DOHH2 (cell line): ENCODE results near the gene GOLT1A.

ENCODE experiments used
- H3F3A ChIP-seq: fragments of 200-600 bp; sonication (generic), shearing (Covaris generic); 2 replicates; pipeline ENCODE4 v1.6.0; 2016; ENCODE audit warnings: antibody characterized with exemption, mild to moderate bottlenecking; ENCODE audit not compliant: control insufficient read depth, insufficient read depth
- H3K27ac ChIP-seq: fragments of 200-600 bp; sonication (generic); 2 replicates; pipeline ENCODE4 v1.5.1; 2014; ENCODE audit warnings: low read depth, mild to moderate bottlenecking, low read length, moderate library complexity
- H3K27me3 ChIP-seq: fragments of 200-600 bp; sonication (generic); 2 replicates; pipeline ENCODE4 v1.6.1; 2014; ENCODE audit warnings: mild to moderate bottlenecking, low read length, mixed read lengths; ENCODE audit not compliant: control insufficient read depth
- H3K36me3 ChIP-seq: fragments of 200-600 bp; sonication (generic); 2 replicates; pipeline ENCODE4 v1.6.1; 2014; ENCODE audit warnings: mild to moderate bottlenecking, low read length, moderate library complexity, mixed read lengths; ENCODE audit not compliant: control insufficient read depth
- H3K4me1 ChIP-seq: fragments of 200-600 bp; sonication (generic); 2 replicates; pipeline ENCODE4 v1.6.1; 2014; ENCODE audit warnings: mild to moderate bottlenecking, low read length, mixed read lengths; ENCODE audit not compliant: control insufficient read depth
- H3K4me2 ChIP-seq: fragments of 200-600 bp; sonication (generic); 2 replicates; pipeline ENCODE4 v1.6.0; 2014; ENCODE audit warnings: mild to moderate bottlenecking, low read length, moderate library complexity
- H3K4me3 ChIP-seq: fragments of 200-600 bp; sonication (generic); 2 replicates; pipeline ENCODE4 v1.5.1; 2014; ENCODE audit warnings: mild to moderate bottlenecking, low read length, mixed read lengths
- H3K79me2 ChIP-seq: fragments of 200-600 bp; sonication (generic); 2 replicates; pipeline ENCODE4 v1.6.1; 2014; ENCODE audit warnings: mild to moderate bottlenecking, low read length, mixed read lengths; ENCODE audit not compliant: control insufficient read depth
- H3K9me2 ChIP-seq: fragments of 200-600 bp; sonication (generic); replicated peaks from 2 replicates; pipeline ENCODE4 v1.6.1; 2014; ENCODE audit warnings: mild to moderate bottlenecking, low read length, mixed read lengths; ENCODE audit not compliant: control insufficient read depth
- H3K9me3 ChIP-seq: fragments of 200-600 bp; sonication (generic); 2 replicates; pipeline ENCODE4 v1.6.1; 2014; ENCODE audit warnings: antibody characterized with exemption, low read length, mixed read lengths; ENCODE audit not compliant: control insufficient read depth, insufficient read depth
- H4K20me1 ChIP-seq: fragments of 200-600 bp; sonication (generic); 2 replicates; pipeline ENCODE4 v1.6.0; 2014; ENCODE audit warnings: low read depth, mild to moderate bottlenecking, antibody characterized with exemption, low read length, moderate library complexity; ENCODE audit not compliant: control insufficient read depth, insufficient read depth
- EZH2phosphoT487 ChIP-seq: fragments of 200-600 bp; sonication (generic); IDR thresholded peaks from 2 replicates; pipeline ENCODE4 v1.6.1; 2017; ENCODE audit warnings: borderline replicate concordance, mild to moderate bottlenecking, antibody characterized with exemption, low read length, moderate library complexity, mixed read lengths
- TF ChIP-seq, protein P1 (sequence below): fragments of 200-600 bp; sonication (generic); IDR thresholded peaks from one replicate; pipeline ENCODE4 v1.5.1; 2014; ENCODE audit warnings: antibody characterized with exemption, mild to moderate bottlenecking, low read depth, low read length; ENCODE audit not compliant: poor library complexity, severe bottlenecking

Gene GOLT1A

DNA sequence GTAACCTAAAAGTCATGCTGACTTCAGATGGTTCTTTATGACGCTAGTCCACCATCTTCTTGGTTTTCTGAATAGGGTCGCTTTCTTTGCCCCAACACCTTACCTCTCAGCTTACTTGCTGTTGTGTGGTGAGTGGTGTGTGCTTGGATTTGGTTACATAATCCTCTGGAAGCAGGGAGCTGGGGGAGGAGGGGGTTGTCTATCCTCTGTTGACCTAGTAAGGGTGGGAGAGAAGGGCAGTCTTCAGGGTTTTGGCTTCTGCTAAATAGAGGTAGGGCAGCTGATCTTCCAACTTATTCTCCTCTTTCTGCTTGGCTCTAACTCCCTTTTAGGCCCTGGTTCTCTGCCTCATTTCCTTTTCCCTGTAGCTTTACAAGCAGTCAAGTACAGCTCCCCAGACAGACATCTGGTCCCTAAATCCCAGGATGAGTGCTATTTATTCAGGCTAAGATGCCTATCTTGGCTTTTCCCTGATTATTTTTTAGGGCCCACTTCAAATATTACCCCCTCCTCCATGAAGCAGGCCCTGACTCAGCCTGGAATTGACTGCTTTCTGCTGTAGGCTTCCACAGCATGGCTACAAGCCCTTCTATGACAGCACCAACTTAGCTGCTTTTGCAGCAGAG, 41.3 kb downstream of the GOLT1A start:
- Histone ChIP-seq H3K9me2 (no peaks in the 10 kb centered on the region), H3K36me3 (no peaks in the 10 kb centered on the region), H3K9me3 (peaks cover 26% of the 10 kb centered on the region), H3K27me3 (peaks cover 6% of the 10 kb centered on the region; the same call in 1 of the 2 replicates), H3K27ac (no peak overlapping the region), H3F3A (no peaks in the 10 kb centered on the region), H4K20me1 (no peaks in the 10 kb centered on the region), H3K4me1 (no peaks in the 10 kb centered on the region), H3K4me3 (no peak overlapping the region), H3K79me2 (no peaks in the 10 kb centered on the region), H3K4me2 (no peak overlapping the region)
- TF ChIP-seq, protein P1, sequence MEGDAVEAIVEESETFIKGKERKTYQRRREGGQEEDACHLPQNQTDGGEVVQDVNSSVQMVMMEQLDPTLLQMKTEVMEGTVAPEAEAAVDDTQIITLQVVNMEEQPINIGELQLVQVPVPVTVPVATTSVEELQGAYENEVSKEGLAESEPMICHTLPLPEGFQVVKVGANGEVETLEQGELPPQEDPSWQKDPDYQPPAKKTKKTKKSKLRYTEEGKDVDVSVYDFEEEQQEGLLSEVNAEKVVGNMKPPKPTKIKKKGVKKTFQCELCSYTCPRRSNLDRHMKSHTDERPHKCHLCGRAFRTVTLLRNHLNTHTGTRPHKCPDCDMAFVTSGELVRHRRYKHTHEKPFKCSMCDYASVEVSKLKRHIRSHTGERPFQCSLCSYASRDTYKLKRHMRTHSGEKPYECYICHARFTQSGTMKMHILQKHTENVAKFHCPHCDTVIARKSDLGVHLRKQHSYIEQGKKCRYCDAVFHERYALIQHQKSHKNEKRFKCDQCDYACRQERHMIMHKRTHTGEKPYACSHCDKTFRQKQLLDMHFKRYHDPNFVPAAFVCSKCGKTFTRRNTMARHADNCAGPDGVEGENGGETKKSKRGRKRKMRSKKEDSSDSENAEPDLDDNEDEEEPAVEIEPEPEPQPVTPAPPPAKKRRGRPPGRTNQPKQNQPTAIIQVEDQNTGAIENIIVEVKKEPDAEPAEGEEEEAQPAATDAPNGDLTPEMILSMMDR: no peak

DNA sequence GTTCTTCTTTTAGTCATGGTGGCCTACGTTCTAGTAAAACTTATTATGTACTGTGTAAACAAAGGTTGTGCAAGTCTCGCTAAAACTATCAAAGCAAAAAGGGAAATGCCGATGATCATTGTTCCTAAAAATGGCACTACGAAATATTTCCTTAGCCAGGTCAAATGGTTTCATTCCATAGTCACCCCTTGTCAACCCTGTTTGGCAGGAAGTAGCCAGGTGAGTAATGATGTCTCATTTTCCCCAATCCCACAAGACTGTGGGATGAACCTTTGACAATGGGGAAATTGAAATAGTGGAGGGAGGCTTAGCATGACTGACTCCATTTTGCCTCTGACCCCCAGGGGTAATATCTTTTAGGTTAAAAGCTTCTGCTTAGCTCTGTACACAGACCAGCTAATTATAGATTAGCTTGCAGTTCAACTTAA, 42.0 kb downstream of the GOLT1A start:
- H3K4me2 ChIP-seq: no peak overlapping the region
- H3K27me3 ChIP-seq: peaks cover 3% of the 10 kb centered on the region; the same call in 1 of the 2 replicates
- no peaks in the 10 kb centered on the region for H4K20me1 ChIP-seq
- no peaks in the 10 kb centered on the region for H3K9me2 ChIP-seq
- no peak for TF ChIP-seq EZH2phosphoT487
- TF ChIP-seq, protein P1: no peak
- H3K79me2 ChIP-seq: no peaks in the 10 kb centered on the region
- no peak overlapping the region for H3K4me3 ChIP-seq
- no peak overlapping the region for H3K27ac ChIP-seq
- H3K36me3 ChIP-seq: no peaks in the 10 kb centered on the region
- H3F3A ChIP-seq: no peaks in the 10 kb centered on the region
- peaks cover 26% of the 10 kb centered on the region for H3K9me3 ChIP-seq
- H3K4me1 ChIP-seq: no peaks in the 10 kb centered on the region

DNA sequence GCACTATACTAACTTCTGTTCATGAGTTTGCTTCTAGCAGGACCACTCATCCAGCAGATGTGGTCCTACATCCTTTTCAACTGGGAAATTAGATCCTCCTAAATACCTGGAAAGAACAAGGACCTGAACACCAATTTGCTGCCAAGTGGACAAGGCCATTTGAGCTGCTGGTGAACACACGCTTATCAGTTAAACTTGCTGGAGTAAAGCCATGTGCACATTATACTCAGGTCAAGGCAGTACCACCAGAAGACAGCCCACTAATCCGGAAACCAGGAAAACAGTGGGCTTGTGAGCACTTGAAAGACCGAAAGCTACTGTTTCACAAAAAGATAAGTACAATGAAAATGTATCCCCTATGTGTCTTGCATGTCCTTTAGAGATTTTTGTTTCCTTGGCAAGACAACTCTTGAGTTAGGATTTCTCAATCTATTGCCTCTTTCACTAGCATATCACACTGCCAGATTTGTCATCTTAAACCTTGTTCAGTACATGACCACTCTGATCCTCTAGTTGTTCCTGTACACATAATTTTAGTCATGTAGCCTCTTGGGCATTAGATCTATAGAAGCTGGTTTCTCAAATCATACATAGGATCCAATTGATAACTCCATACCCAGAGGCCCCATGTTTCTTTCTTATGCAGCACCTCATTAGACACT, 43.2 kb downstream of the GOLT1A start:
- Histone ChIP-seq H3K4me2 (no peak overlapping the region), H3K9me2 (no peaks in the 10 kb centered on the region), H3K4me1 (no peaks in the 10 kb centered on the region), H3F3A (no peaks in the 10 kb centered on the region), H3K27me3 (no peaks in the 10 kb centered on the region), H4K20me1 (no peaks in the 10 kb centered on the region), H3K4me3 (no peak overlapping the region), H3K79me2 (no peaks in the 10 kb centered on the region), H3K27ac (no peak overlapping the region), H3K36me3 (no peaks in the 10 kb centered on the region), H3K9me3 (peaks cover 26% of the 10 kb centered on the region)
- TF ChIP-seq, protein P1: no peak
- no peak for TF ChIP-seq EZH2phosphoT487
